GM12865 (cell line): ENCODE measurements around the gene RSPO4.

Source experiments
- DNase-seq: peaks from one replicate; pipeline ENCODE4 v3.0.0; 2010; ENCODE audit warnings: low read depth
- H3K4me3 ChIP-seq: 2 replicates; pipeline ENCODE4 v1.5.1; 2011; ENCODE audit warnings: mild to moderate bottlenecking, low read depth, low read length, control low read depth
- CTCF ChIP-seq: IDR thresholded peaks from 2 replicates; pipeline ENCODE4 v1.5.1; 2011; ENCODE audit warnings: low read length, control low read depth, low read depth, inconsistent platforms; ENCODE audit not compliant: insufficient read depth; ENCODE audit errors: missing control alignments

RSPO4 gene

DNA sequence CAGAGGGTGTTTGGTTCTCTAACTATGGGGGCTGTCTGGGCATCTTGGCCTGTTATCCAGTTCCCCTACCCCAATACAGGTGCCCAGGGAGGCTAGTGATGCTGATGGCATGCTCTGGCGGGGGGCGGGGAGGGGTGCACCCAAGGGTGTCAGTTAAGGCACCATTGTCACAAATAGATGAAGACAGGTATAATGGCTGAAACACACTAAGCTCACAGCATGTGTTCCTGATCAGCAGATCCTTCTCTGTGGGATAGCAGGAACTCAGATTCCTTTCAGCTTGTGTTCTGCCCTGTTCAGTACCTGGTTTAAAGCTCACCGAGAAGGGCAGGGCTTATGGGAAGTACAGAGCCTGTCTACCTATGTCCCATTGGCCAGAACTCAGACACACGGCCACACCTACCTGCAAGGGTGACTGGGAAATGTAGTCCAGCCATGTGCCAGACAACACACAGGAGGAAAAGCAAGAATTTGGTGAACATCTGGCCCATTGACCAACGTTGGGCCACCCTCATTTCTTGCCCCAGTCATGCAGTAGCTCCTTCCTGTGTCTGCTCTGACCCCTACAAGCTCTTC lies 3.4 kb upstream of the RSPO4 start:
- no peak overlapping the region for H3K4me3 ChIP-seq
- no peak for TF ChIP-seq CTCF
- DNase-seq: peak; percentile 60

DNA sequence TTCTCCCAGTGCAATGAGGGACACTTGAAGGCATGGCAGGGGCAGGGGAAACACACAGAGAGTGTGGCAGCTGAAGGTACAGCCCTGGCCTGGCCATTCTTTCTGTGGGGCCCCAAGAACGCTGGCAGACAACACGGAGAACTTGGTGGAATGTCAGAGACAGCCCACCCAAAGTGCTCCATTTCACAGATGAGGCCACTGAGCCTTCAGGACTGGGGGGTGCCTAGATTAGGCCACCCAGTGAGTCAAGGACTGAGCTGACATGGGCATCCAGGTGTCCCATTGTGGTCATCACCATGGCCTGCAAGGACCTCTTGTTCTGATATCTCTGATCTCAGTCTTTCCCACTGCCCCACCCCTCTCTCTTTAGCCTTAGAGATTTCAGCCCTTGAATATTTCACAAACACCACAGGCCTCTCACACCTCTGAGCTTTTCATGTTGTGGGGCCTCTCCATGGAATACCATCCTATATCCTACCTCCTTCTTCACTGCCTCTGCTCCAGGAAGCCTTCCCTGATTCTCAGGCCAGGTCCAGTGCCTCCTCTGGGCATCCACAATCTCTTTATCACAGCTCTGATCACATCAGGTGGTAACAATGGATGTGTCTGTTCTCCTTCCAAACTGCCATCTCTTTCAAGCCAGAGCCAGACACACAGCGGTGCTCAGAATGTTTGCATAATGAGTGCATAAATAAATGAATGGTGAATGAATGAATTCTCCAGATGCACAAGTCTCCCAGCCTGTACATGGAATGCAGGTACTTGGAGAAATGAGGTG lies 2.0 kb upstream of the RSPO4 start:
- TF ChIP-seq CTCF: no peak
- no peak for DNase-seq

DNA sequence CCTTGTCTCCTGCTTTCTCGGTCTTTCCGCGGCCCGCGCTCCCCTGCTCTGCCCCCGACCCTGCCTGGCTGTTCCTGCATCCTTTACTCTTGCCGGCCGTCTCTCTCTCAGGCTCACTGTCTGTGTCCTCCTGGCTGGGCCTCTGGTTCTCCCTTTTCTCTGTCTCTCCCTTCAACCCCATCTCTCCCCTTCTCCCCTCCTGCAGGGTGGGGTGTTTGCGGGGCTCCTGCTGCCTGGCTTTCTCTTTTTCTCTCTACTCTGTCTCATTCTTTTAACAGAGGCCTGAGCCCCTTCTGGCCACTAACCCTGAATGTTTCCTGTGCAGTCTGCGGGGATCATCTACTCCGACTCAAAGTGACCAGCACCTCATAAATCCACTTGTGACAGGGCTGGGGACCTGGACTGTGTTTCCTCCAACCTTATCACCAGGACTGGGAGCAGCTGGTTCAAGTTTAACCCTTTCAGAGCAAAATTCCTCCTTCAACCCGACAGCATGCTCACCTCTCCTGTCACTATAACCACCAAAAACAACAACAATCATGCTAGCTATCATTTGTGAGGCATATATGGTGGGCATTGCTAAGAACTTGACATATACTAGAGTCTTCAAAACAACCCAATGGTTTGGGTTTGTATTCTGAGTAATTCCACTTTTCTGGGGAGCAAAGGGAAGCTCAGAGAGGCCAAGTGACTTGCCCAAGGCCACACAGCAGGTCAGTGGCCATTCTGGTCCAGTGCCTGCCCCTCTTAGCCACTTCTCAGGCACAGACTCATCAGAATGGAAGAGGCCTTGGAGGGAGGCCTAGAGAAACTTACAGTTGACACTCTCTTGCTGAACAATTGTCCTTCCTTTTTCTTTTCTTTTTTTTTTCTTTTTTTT lies 811 bp upstream of the RSPO4 start:
- no peak overlapping the region for H3K4me3 ChIP-seq
- no peak for DNase-seq
- no peak for TF ChIP-seq CTCF

More for the DNA sequence above, 2.0 kb upstream of the RSPO4 start:
- H3K4me3 ChIP-seq: no peak overlapping the region

GRCh38 chr20:1001116-1001515 lies 995 bp downstream of the RSPO4 start:
- no peak for TF ChIP-seq CTCF
- no peak overlapping the region for H3K4me3 ChIP-seq
- no peak for DNase-seq

DNA sequence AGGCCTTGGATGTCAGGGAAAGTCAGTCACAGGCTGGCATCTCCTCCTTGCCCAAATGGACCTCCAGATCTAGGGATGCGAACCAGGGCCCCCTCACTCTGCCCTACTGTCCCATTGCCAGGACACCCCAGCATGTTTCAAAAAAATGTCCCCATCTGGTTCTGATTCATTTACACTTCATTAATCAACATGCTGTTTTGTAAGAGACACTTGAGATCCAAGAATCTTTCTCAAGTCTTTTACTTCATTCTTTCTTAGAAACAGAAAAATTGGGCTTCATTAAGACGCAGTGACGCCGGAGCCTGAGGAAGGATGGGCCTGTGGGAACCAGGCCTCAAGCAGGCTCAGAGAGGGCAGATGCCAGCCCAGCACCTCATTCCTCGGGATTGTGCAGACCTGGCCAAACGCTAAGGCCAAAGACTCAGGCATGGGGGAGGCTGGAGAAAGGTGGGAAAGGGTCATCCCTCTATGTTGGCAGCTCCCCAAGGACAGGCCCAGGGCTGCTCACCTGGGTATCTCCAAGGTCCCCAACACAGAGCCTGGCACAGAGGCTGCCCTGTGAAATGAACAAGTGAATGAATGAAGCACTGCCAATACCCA lies 3.8 kb downstream of the RSPO4 start:
- no peak for TF ChIP-seq CTCF
- DNase-seq: no peak
- H3K4me3 ChIP-seq: no peak overlapping the region

DNA sequence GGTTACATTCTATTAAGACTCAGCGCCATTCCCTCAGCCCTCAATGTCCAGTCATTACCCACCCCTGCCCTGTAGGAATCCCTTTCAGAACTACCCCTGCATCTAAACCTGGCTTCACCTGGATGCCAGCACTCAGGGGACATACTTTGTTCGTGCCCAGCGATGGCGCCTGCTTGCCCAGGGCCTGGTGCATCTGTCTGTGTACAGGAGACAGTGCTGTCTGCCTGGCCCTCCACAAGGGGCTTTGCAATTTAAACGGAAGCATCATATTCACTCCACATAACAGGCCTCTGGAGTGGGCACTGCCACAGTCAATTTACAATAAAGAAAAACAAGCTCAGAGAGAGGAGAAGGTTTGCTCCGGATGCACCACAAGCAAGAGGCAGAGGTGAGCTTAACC lies 4.6 kb downstream of the RSPO4 start:
- DNase-seq: no peak
- no peak for TF ChIP-seq CTCF
- H3K4me3 ChIP-seq: no peak overlapping the region
